Hepatocyte (in vitro differentiated cells): ENCODE measurements around the gene TBC1D1.
A peak's percentile ranks its signal among the peaks of the same experiment; 100 is the strongest.

Source experiments
- EZH2 ChIP-seq: fragments of 200-600 bp; sonication (generic); IDR thresholded peaks from 2 replicates; pipeline ENCODE4 v1.6.1; 2016; ENCODE audit warnings: antibody characterized with exemption, mild to moderate bottlenecking, borderline replicate concordance
- TF ChIP-seq, protein P1 (sequence below): fragments of 200-600 bp; sonication (generic); IDR thresholded peaks from 2 replicates; pipeline ENCODE4 v1.5.1; 2016; ENCODE audit warnings: antibody characterized with exemption, mild to moderate bottlenecking; ENCODE audit not compliant: poor library complexity

DNA sequence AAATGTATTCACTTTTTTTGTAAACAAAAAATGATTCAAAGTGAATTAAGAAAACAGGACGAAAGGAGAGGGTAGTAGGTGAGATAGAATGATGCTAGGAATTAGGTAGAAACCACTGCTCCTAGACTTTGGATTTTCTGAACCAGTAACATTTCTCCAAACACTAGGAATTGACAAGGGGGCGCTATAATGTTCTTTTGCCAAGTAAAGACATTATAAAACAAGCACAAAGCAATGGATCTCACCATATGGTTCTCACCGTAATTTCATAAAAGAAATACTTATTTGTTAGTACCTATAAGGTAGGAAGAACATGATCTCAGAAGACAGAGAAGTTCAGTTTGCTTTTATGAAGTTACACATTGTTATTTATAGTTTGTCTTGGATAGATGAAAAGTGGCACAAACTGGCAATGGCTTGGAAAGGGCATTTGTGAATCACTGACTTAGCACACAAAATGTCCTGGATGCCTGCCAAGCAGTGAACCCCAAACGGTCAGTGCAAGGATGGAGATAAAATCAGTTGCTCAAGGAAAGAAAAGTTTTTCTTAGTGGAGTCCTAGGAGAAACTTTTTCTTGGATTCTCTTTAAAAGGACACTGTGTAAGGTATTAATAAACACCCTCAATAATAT lies 8.1 kb upstream of the TBC1D1 start:
- TF ChIP-seq, protein P1, sequence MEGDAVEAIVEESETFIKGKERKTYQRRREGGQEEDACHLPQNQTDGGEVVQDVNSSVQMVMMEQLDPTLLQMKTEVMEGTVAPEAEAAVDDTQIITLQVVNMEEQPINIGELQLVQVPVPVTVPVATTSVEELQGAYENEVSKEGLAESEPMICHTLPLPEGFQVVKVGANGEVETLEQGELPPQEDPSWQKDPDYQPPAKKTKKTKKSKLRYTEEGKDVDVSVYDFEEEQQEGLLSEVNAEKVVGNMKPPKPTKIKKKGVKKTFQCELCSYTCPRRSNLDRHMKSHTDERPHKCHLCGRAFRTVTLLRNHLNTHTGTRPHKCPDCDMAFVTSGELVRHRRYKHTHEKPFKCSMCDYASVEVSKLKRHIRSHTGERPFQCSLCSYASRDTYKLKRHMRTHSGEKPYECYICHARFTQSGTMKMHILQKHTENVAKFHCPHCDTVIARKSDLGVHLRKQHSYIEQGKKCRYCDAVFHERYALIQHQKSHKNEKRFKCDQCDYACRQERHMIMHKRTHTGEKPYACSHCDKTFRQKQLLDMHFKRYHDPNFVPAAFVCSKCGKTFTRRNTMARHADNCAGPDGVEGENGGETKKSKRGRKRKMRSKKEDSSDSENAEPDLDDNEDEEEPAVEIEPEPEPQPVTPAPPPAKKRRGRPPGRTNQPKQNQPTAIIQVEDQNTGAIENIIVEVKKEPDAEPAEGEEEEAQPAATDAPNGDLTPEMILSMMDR, result peak; percentile 3
- TF ChIP-seq EZH2, result no peak
